K562 (cell line): ENCODE data around the gene TMEM147. TPM values are rescaled to one million over a fixed set of nuclear protein-coding genes. Genes with fewer than 3 reads are reported as not detected.
A peak's percentile ranks its signal among the peaks of the same experiment; 100 is the strongest.

Experiments used
- ATAC-seq: fragments of 200-7000 bp; cut with Tn5 transposase; 3 replicates; pipeline ENCODE4 v1.9.1; 2020; ENCODE audit warnings: moderate library complexity
- BruUV-seq: library from RNA; stranded (reverse); fragments of 400-500 nt; replicated peaks from 2 replicates; lab custom pipeline; 2021; lab: Mats Ljungman, UMichigan
- CTCF ChIA-PET: fragments of 300-600 bp; formaldehyde crosslinking; extraction: SDS; loops from one replicate; lab custom pipeline; 2021; ENCODE audit warnings: low intra/inter-chr PET ratio; lab: Yijun Ruan, JAX
- POLR2A ChIA-PET: fragments of 300-600, 350-650 bp; sonication (Branson Sonifier 250); formaldehyde crosslinking; extraction: SDS; loops from one replicate; lab custom pipeline; 2021; ENCODE audit warnings: antibody characterized with exemption, inconsistent platforms; lab: Yijun Ruan, JAX
- DNase-seq, 4 experiments: peaks; one replicate each; pipeline versions ENCODE4 v3.0.0 to v3.0.0-alpha.2; 2011 to 2018; ENCODE audit warnings: low spot score in 3 of 4, mixed read lengths in 3 of 4; ENCODE audit errors: extremely low read depth in 1 of 4
- FAIRE-seq: peaks from 2 replicates; lab custom pipeline; 2011; peaks lifted over from hg19 to GRCh38; lab: Jason Lieb, UNC
- H2AFZ ChIP-seq: 2 replicates; pipeline ENCODE4 v1.6.0; 2011; ENCODE audit warnings: low read depth, low read length, control low read depth, inconsistent platforms
- H3K27ac ChIP-seq: fragments of 200-600 bp; 3 replicates; pipeline ENCODE4 v1.8.0; 2011; ENCODE audit warnings: low read depth, mild to moderate bottlenecking, control low read depth, inconsistent platforms, low read length, moderate library complexity, mixed read lengths; ENCODE audit errors: extremely low read depth
- H3K27me3 ChIP-seq, 2 experiments: fragments of 300-600 bp in 1 of 2; 2 replicates in 1 of 2; 3 replicates in 1 of 2; pipeline versions ENCODE4 v1.6.0 to v1.8.0; 2011; ENCODE audit warnings: inconsistent platforms in 2 of 2, low read length in 2 of 2, mild to moderate bottlenecking in 1 of 2, mixed read lengths in 1 of 2, moderate library complexity in 1 of 2; ENCODE audit not compliant: control insufficient read depth in 2 of 2, insufficient read depth in 2 of 2
- H3K36me3 ChIP-seq: fragments of 300-600 bp; 3 replicates; pipeline ENCODE4 v1.8.0; 2011; ENCODE audit warnings: mild to moderate bottlenecking, low read length, inconsistent platforms; ENCODE audit not compliant: control insufficient read depth, insufficient read depth
- H3K4me1 ChIP-seq, 2 experiments: fragments of 200-600 bp in 1 of 2; replicated peaks in 1 of 2; 2 replicates in 1 of 2; 3 replicates in 1 of 2; pipeline versions ENCODE4 v1.5.1 to v1.8.0; 2011; ENCODE audit warnings: inconsistent platforms in 2 of 2, low read length in 2 of 2, mild to moderate bottlenecking in 1 of 2, mixed read lengths in 1 of 2, moderate library complexity in 1 of 2; ENCODE audit not compliant: control insufficient read depth in 2 of 2, insufficient read depth in 2 of 2
- H3K4me2 ChIP-seq: 2 replicates; pipeline ENCODE4 v1.6.1; 2011; ENCODE audit warnings: low read length, control low read depth, inconsistent platforms, mixed read lengths; ENCODE audit not compliant: insufficient read depth
- H3K4me3 ChIP-seq: fragments of 200-600 bp; sonication (generic), shearing (Covaris generic); 2 replicates; pipeline ENCODE4 v1.5.1; 2016; ENCODE audit warnings: control low read depth, inconsistent platforms
- H3K79me2 ChIP-seq: fragments of 200-600 bp; 3 replicates; pipeline ENCODE4 v1.8.0; 2011; ENCODE audit warnings: low read length, inconsistent platforms; ENCODE audit not compliant: control insufficient read depth, insufficient read depth
- H3K9ac ChIP-seq, 2 experiments: 2 replicates each; pipeline versions ENCODE4 v1.6.0 to v1.6.1; 2011; ENCODE audit warnings: low read depth in 2 of 2, low read length in 2 of 2, control low read depth in 1 of 2, inconsistent platforms in 1 of 2, mild to moderate bottlenecking in 1 of 2, mixed read lengths in 1 of 2; ENCODE audit not compliant: insufficient read depth in 1 of 2
- H3K9me1 ChIP-seq: one replicate; pipeline ENCODE4 v1.6.0; 2011; ENCODE audit warnings: inconsistent platforms, mild to moderate bottlenecking, low read length, moderate library complexity; ENCODE audit not compliant: control insufficient read depth, insufficient read depth
- H3K9me3 ChIP-seq: replicated peaks from 2 replicates; pipeline ENCODE4 v1.5.1; 2011; ENCODE audit warnings: low read depth, low read length, inconsistent platforms; ENCODE audit not compliant: control insufficient read depth, insufficient read depth
- H4K20me1 ChIP-seq: replicated peaks from 2 replicates; pipeline ENCODE4 v1.6.1; 2011; ENCODE audit warnings: low read length, inconsistent platforms, mixed read lengths; ENCODE audit not compliant: control insufficient read depth, insufficient read depth
- BRD9 ChIP-seq: fragments of 450-650 bp; IDR thresholded peaks from 2 replicates; pipeline ENCODE4 v1.6.1; 2018; ENCODE audit warnings: low read depth; ENCODE audit not compliant: partially characterized antibody
- CSDE1 ChIP-seq, 2 experiments: fragments of 450-650 bp; IDR thresholded peaks; 2 replicates each; pipeline ENCODE4 v1.6.1; 2016; ENCODE audit warnings: mild to moderate bottlenecking in 1 of 2
- NR2C1 ChIP-seq, 2 experiments: fragments of 450-650 bp; IDR thresholded peaks; 2 replicates each; pipeline ENCODE4 v1.6.1; 2017; ENCODE audit warnings: mild to moderate bottlenecking in 2 of 2, antibody characterized with exemption in 1 of 2, inconsistent platforms in 1 of 2, missing compliant biosample characterization in 1 of 2, missing genetic modification characterization in 1 of 2
- RBM17 ChIP-seq: fragments of 200-400 bp; formaldehyde crosslinking; IDR thresholded peaks from 2 replicates; pipeline ENCODE4 v1.6.1; 2017; ENCODE audit warnings: low read depth, mild to moderate bottlenecking, low read length, borderline replicate concordance
- RBM25 ChIP-seq: fragments of 200-400 bp; formaldehyde crosslinking; IDR thresholded peaks from 2 replicates; pipeline ENCODE4 v1.6.1; 2018; ENCODE audit warnings: low read length, low read depth, moderate library complexity; ENCODE audit not compliant: severe bottlenecking
- ZNF263 ChIP-seq: sonication (generic); formaldehyde crosslinking; IDR thresholded peaks from 2 replicates; pipeline ENCODE4 v1.8.0; 2022; ENCODE audit warnings: mild to moderate bottlenecking, missing genetic modification reagents, borderline replicate concordance
- ZNF586 ChIP-seq: fragments of 450-650 bp; formaldehyde crosslinking; conservative IDR thresholded peaks from 2 replicates; pipeline ENCODE4 v1.4.0; 2020; ENCODE audit warnings: mild to moderate bottlenecking, moderate library complexity
- WGBS: fragments of 100-300 bp; shearing (Covaris generic); methylation state at CpG from one replicate; pipeline ENCODE4 v1.1.6; 2016; ENCODE audit warnings: low coverage, mixed read lengths; ENCODE audit not compliant: insufficient coverage; ENCODE audit errors: missing lambda C conversion rate; 5-methylcytosine and 5-hydroxymethylcytosine counted together
- in situ Hi-C: fragments of 300-500 bp; cut with MboI; formaldehyde crosslinking; loops from 4 replicates; pipeline ENCODE4 v1.15.0; 2018; ENCODE audit warnings: inconsistent platforms, mixed read lengths
- intact Hi-C: fragments of 100-400 bp; cut with micrococcal nuclease; formaldehyde crosslinking; loops from 2 replicates; pipeline ENCODE4 v1.14.2; 2022
- polyA plus RNA-seq, 8 experiments: library from polyadenylated mRNA; depleted of rRNA in 4 of 8; stranded (reverse) in 5 of 8; unstranded in 3 of 8; fragments of >200 nt; fragmentation: Nextera tagmentation in 2 of 8; fragmentation: Illumina TruSeq in 1 of 8; extraction: Ambion mirVana in 2 of 8; extraction: Trizol in 1 of 8; gene quantifications; 2 replicates each; pipeline versions ENCODE4 v1.2.1 to v1.2.3, GENCODE V29; 2011 to 2014; ENCODE audit warnings: inconsistent platforms in 1 of 8, missing spikeins in 1 of 8
- total RNA-seq, 7 experiments: library from RNA; depleted of rRNA in 6 of 7; stranded (reverse); fragments of >200 nt in 6 of 7; fragmentation: Illumina TruSeq in 2 of 7; extraction: Trizol in 2 of 7; gene quantifications; 2 replicates each; pipeline versions ENCODE4 v1.2.1 to v1.2.3, GENCODE V29; 2011 to 2021; ENCODE audit warnings: low replicate concordance in 1 of 7

Gene TMEM147
- total and polyA plus RNA-seq, 9 of the 15 experiments (the other 6 are each of a cell fraction or from before 2014, with no cell fraction given) = 73.8 to 194 (median 142) TPM

DNA sequence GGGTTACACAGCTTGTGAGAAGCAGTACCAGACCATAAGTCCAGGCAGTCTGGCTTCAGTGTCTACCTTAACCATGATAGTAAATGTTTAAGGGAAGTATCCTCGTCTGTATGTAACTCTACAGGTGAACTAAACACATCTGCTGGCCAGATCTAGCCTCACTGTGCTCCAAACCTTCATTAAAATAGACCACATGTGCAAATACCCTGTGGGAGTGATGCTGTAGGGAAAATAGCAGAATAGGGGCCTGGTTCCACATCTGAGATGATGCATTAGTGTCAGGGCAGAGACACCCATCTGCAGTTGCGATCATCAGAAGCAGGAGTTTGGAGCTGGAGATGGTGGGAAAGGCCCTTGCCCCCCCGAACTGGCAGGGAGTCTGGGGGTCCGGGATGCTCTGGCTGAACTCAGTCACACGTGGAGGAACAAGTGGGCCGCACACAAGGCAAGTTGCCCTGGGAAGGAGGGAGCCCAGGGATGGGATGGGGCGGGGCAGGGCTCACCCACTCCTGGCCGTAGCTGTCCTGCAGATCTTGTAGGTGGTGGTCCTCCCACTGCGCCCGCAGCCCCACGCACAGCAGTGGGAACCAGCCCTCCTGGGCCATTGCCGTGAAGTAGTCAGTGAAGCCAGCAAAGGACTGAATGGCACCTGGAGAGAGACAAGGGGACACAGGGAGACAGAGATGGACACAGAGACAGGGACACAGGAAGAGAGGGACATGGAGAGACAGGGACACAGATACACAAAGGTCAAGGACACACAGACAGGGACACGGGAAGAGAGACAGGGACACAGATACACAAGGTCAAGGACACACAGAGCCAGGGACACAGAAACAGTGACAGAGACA, 7.3 kb downstream of the TMEM147 start:
- in situ Hi-C loops (no loop called here), intact Hi-C loops (no loop called here)
- Histone ChIP-seq H3K4me3 (no peak overlapping the region), H3K27me3 (peaks cover 0 to 11% of the 10 kb centered on the region in 2 experiments; a peak in 3 of 5 replicates), H4K20me1 (peaks cover 9% of the 10 kb centered on the region), H3K27ac (no peak overlapping the region), H3K79me2 (no peaks in the 10 kb centered on the region), H3K4me1 (peaks cover 4 to 40% of the 10 kb centered on the region in 2 experiments; a peak in 3 of 5 replicates), H3K9ac (peak overlapping the region in 1 of 2 experiments; percentile 61; a peak in 1 of 4 replicates), H2AFZ (no peak overlapping the region), H3K4me2 (no peak overlapping the region), H3K9me3 (no peaks in the 10 kb centered on the region; the same call in 1 of the 2 replicates), H3K9me1 (peaks cover 6% of the 10 kb centered on the region), H3K36me3 (peaks cover 18% of the 10 kb centered on the region; the same call in 2 of the 3 replicates)
- POLR2A ChIA-PET = no interaction called here
- BruUV-seq = no TSS peak
- CTCF ChIA-PET = no interaction called here
- DNase-seq (no peak), ATAC-seq (no peak), FAIRE-seq (no peak)
- TF ChIP-seq RBM17 (no peak), CSDE1 (IDR thresholded peaks at IDR 0.05) (no peak), ZNF263 (peak; percentile 49; the same call in 1 of the 2 replicates), BRD9 (no peak), ZNF586 (CRISPR knock-in tag) (no peak), RBM25 (peak; percentile 55), NR2C1 (IDR thresholded peaks at IDR 0.05) (peak; percentile 28; the same call in 1 of the 2 replicates), NR2C1 (tag; IDR thresholded peaks at IDR 0.05) (peak; percentile 39; the same call in 1 of the 2 replicates)
- 33% methylated on average over 10 of the region's 13 CpGs for WGBS
